ENCODE results near the gene ATP2B2.

ATP2B2 gene

DNA sequence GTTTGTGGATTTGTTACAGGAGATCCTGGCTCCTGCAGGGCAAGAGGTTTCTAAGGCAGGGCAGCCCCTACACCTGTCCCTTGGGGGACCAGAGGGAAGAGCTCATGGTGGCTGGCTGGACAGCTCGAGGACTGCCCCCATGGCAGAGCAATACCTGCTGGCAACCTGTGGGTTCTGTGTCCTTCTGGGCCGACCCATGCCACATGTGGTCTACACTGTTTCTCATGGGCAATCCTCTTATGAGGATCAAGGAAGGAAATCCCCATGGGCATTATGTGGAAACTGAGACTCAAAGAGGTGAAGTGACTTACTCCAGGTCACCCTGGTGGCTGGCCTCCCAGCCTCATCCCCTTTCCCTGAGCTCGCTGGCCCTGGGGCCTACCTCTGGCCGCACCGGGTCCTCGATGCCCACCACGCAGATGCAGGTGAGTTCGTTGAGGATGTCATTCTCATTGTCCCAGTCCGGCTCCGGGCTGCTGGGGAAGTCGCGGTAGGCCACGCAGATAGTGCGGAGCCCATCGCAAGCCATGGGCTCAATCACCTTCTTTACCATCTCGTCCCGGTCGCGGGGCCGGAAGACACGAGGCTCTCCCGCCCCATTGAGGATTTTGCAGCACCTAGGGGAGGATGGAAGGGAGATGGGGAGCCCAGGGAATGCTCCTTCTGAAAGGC, 146.9 kb downstream of the ATP2B2 start:
- TF ChIP-seq POLR2A (IDR thresholded peaks at IDR 0.05; ENCODE audit: low read length), result no peak
- no peak for TF ChIP-seq GATA1 (IDR thresholded peaks at IDR 0.05; ENCODE audit: low read depth, low read length)
- DNase-seq, result no peak

- no peak for TF ChIP-seq GATA1 (IDR thresholded peaks at IDR 0.05; ENCODE audit: low read depth, low read length)
- no peak for TF ChIP-seq POLR2A (IDR thresholded peaks at IDR 0.05; ENCODE audit: low read length)
- DNase-seq, result no peak
Measured at GRCh38 chr3:10357592-10358308, 147.6 kb downstream of the ATP2B2 start.

DNA sequence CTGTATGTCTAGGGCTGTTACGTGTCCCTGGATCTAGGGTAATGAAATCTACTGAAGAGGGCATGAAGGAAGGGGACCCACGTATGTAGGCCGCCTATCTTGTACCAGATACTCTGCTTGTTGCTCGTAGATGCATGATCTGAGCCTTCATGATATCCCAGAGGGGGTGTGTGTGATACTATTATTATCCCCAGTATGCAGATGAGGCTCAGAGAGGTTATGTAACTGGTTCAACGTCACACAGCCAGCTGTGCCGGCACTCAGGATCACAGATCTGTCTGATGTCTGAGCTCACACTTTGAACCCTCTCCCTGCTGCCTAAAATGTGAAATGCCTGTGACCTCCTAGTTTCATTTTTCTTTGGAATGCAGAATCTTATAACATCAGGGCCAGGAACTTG, 148.3 kb downstream of the ATP2B2 start:
- DNase-seq, result no peak
- TF ChIP-seq POLR2A (IDR thresholded peaks at IDR 0.05; ENCODE audit: low read length) (no peak), GATA1 (IDR thresholded peaks at IDR 0.05; ENCODE audit: low read depth, low read length) (no peak)

DNA sequence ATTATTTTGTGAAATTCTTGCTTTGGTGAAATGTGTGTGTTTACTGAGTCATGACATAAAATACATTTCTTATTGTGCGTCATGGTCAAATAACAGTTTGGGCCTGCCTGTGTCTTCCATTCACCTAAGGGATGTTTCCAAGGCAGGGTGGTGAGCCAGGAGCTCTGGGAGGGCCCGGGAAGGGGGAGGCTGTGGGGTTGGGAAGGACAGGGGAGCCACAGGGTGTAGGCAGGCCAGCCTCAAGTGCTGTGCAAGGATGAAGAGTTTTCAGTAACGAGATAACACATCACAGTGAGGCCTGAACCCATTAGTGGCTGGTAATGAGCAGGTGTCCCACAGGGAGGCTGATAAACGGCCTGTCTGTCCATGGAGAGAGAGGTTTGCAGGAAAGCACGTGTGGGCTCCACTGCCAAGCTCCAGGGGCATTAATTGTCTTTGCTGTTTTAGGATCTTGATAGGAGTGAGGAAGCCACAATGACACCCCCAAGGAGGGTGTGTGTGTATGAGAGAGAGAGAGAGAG, 148.9 kb downstream of the ATP2B2 start:
- no peak for TF ChIP-seq POLR2A (IDR thresholded peaks at IDR 0.05; ENCODE audit: low read length)
- TF ChIP-seq GATA1 (IDR thresholded peaks at IDR 0.05; ENCODE audit: low read depth, low read length), result no peak
- DNase-seq, result peak in 1 of 2 experiments; percentile 16

DNA sequence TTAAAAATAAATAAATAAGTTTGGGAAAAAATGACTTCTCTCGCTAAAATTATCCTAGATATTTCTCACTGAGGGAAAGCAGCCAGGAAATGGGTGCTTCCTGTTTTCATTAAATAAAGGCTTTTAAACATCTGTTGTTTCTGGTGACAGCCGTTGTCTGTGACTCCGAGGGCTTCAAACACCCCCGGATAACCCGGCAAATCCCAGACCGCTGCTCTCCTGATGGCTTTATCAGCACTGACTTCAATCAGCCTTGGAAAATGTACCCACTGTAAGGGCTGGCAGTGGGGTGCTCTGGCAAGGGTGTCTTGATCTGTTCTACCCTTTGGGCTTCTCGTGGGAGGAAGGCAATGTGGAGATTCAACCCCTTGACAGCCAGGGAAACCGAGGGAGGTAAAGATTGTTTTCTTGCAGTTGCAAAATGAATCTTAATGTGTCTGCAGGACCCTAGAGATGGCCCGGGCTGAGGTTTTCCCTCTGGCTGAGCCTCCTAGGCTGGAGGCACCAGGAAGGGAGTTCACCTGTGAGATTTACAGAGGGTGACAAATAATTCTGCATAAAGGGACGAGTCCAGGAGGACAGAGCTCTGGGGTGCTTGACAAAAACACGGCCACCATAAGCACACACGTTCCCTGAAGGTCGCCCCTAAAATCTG, 150.9 kb downstream of the ATP2B2 start:
- no peak for TF ChIP-seq GATA1 (IDR thresholded peaks at IDR 0.05; ENCODE audit: low read depth, low read length)
- TF ChIP-seq POLR2A (IDR thresholded peaks at IDR 0.05; ENCODE audit: low read length), result no peak
- no peak for DNase-seq

DNA sequence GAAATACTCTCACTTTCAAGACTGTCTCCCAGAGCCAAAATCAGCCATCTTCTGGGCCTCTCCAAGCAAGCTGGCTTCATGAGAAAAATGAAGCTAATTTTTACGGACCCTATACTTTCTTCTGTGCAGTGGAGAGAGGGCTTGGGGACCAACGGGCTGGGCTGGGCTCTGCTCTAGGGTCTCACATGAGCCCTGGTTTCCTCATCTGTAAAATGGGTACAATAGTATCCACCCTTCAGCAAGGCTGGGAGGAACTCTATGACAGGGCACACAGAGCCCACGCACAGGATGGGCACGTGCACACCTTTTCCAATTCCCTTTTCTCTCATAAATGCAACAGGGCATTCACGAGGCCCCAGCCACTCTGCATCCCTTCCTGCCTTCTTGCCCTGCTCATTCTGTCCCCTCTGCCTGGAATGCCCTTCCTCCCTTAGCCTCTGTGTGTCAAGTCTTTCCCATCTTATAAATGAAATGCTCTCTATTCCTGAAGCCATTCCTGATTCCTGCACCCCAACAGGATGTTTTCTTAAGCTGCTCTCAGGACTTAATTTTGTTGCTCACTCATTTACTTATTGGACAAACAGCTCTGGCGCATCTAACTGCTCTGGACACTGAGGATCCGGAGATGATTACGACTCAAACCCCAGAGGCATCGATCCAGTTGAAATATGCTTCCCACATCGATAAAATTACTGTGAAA, 151.6 kb downstream of the ATP2B2 start:
- DNase-seq, result no peak
- TF ChIP-seq POLR2A (IDR thresholded peaks at IDR 0.05; ENCODE audit: low read length), result no peak
- no peak for TF ChIP-seq GATA1 (IDR thresholded peaks at IDR 0.05; ENCODE audit: low read depth, low read length)

DNA sequence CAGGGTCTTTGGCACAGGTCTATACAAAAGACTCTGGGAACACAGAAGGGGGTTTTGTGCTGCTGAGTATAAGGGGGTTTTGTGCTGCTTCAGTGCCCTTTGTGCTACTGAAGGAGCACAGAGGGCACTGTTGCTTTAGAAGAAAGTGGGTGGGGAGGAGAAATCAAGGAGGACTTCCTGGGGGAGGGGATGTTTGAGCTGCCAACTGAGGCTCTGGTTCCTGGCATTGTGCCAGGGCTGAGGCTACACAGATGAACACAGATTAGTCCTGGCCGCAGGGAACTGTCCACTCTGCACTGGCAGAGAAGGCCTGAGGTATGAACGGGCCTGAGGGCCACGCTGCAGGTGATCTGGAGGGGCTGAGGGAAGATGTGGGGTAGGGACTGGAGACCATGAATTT, 152.2 kb downstream of the ATP2B2 start:
- no peak for DNase-seq
- no peak for TF ChIP-seq POLR2A (IDR thresholded peaks at IDR 0.05; ENCODE audit: low read length)

DNA sequence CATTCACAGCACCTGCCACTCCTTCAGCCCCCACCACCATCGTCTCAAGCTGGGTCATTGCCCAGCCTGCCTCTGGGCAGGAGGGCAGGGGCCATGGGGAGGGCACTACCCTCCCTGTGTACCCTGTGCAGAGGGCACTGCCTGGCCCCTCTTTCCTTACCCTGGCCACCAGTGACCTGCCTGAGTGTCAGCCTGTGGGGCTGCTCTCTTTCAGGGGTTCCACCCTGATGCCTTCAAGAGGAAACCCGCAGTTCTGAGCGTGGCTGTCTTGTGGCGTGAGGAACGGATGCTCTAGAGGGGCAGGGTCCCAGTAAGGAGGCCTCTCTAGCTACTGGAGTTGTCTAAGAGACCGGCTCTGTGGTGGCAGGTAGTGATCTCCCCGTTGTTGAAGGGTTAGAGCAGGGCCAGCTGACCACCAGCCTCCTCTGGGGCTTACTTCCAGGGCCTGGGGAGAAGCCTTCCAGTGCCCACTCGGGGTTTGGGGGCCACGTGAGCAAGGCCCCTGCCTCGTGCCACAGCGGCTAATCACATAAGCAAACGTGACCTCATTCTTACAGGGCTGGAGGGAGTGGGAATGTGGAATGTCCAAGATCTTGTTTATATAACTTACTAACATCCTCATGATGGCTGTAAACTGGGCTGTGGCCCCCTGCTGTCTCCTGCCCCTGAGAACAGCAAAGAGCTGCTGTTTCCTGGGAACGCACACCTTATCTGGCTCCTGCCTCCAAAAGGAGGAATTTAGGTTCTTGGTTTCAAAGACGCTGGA, 153.1 kb downstream of the ATP2B2 start:
- TF ChIP-seq POLR2A (IDR thresholded peaks at IDR 0.05; ENCODE audit: low read length) (no peak), GATA1 (IDR thresholded peaks at IDR 0.05; ENCODE audit: low read depth, low read length) (no peak)
- DNase-seq, result no peak

DNA sequence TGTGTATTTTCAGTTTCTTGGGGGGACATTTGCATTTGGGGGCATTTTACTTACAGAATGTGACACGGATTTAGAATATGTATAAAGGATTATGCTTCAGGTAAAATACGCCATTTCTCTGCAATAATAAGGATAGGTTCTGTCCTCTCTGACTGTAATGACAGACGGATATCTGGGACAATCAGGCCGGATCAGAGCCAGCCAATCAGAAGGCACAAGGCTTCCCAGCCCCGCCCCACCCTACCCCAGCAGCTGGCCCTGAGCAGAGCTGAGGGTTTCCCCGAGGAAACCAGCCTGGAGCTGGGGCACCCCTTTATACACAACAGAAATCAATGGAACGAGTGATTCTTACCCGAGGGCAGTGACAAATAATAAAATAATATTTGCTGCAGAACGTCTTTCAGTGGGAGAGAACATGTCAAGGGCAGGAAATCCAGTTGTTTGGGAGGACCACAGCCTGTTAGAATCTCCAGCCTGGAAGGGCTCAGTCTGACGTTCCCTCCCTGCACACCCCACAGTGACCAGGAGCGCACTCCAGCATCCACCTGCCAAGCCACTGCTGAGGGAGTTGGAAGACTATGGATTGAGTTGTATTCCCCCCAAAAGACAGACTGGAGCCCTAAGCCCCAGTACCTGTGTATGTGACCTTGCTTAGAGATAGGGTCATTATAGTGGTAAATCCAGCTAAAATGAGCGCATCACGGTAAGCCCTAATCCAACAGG, 154.2 kb downstream of the ATP2B2 start:
- no peak for TF ChIP-seq POLR2A (IDR thresholded peaks at IDR 0.05; ENCODE audit: low read length)
- no peak for TF ChIP-seq GATA1 (IDR thresholded peaks at IDR 0.05; ENCODE audit: low read depth, low read length)
- peak; percentile 19 to 25 for DNase-seq

DNA sequence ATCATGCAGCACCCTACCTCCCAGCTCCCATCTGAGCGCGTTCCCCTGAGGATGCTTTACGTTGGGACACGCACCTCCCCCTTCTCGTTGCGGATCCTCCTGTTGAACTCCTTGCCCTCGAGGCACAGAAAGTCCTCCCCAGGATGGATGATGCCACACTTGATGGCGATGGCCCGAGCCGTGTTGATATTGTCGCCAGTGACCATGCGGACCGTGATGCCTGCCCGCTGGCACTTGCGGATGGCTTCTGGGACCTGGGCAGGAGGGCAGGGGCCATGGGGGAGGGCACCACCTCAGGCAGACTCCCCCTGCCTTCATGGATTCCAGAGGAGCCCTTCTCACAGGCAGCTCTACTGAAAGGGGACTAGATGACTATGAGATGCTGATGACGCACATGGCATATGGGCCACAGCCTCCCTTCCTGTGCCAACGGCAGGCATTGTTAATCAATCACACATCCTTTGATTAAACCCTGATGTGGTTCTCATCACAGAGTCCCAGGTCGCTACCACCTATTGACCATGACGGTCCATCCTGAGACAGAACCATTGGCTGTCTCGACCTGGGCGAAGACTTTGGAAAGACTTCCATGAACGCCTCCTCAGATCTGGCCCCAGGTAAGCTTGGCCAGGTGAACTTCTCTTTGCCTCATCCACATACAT, 154.9 kb downstream of the ATP2B2 start:
- no peak for DNase-seq
- no peak for TF ChIP-seq POLR2A (IDR thresholded peaks at IDR 0.05; ENCODE audit: low read length)
- TF ChIP-seq GATA1 (IDR thresholded peaks at IDR 0.05; ENCODE audit: low read depth, low read length), result no peak

GRCh38 chr3:10349801-10350200, 155.6 kb downstream of the ATP2B2 start:
- no peak for DNase-seq
- TF ChIP-seq GATA1 (IDR thresholded peaks at IDR 0.05; ENCODE audit: low read depth, low read length) (no peak), POLR2A (IDR thresholded peaks at IDR 0.05; ENCODE audit: low read length) (no peak)

DNA sequence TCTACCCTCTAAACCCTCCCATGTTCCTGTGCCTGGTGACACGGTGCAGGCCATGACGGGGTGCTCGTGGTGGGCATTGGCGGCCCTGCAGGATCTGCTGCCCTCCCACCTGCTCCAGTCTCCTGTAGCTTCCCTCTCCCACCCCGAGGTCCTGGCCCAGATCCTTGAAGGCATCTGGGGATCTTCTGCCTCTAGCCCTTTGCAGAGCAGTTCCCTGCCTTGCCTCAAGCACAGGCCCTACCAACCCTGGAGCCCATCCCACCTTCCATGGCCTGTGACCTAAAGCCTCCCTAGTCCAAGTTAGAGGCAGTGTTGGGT, 157.0 kb downstream of the ATP2B2 start:
- DNase-seq, result no peak
- TF ChIP-seq POLR2A (IDR thresholded peaks at IDR 0.05; ENCODE audit: low read length), result no peak
- no peak for TF ChIP-seq GATA1 (IDR thresholded peaks at IDR 0.05; ENCODE audit: low read depth, low read length)

Data from erythroblast (primary cell).